Measurements from ENCODE around the gene PACSIN2. TPM values are rescaled to one million over a fixed set of nuclear protein-coding genes. Genes with fewer than 3 reads are reported as not detected.

The PACSIN2 gene
- total and polyA plus RNA-seq, 10 of the 15 experiments (the other 5 are each of a cell fraction or from before 2014, with no cell fraction given): 0.93 to 78.7 (median 46.8) TPM

GRCh38 chr22:42905217-42905616, 109.7 kb downstream of the PACSIN2 start:
- POLR2A ChIA-PET: interaction anchor here (0.5 kb wide), 1 partner anchor 169 kb away, joined by 7 read pairs; no protein-coding TSS in a partner anchor
- Histone ChIP-seq H4K20me1 (ENCODE audit: control insufficient read depth, insufficient read depth) (no peaks in the 10 kb centered on the region; the same call in 1 of the 2 replicates), H3K27me3 (replicated peaks in 1 of 2; ENCODE audit: control insufficient read depth in 2 of 2, insufficient read depth in 2 of 2, low read length in 1 of 2) (no peaks in the 10 kb centered on the region), H2AFZ (ENCODE audit: control insufficient read depth, low read depth, low read length) (no peak overlapping the region), H3K4me2 (ENCODE audit: control insufficient read depth, insufficient read depth) (no peak overlapping the region), H3K36me3 (ENCODE audit: control insufficient read depth in 2 of 2, insufficient read depth in 2 of 2, low read length in 1 of 2) (peaks cover 27 to 37% of the 10 kb centered on the region in 2 experiments; a peak in 3 of 4 replicates), H3K4me3 (no peak overlapping the region), H3K79me2 (ENCODE audit: control insufficient read depth, insufficient read depth, low read length) (no peaks in the 10 kb centered on the region; the same call in none of the 2 replicates), H3K4me1 (ENCODE audit: control insufficient read depth, insufficient read depth, low read length) (no peaks in the 10 kb centered on the region), H3K27ac (ENCODE audit: control insufficient read depth, insufficient read depth) (no peak overlapping the region), H3K9ac (ENCODE audit: control insufficient read depth, insufficient read depth, low read length) (no peak overlapping the region), H3K9me3 (replicated peaks; ENCODE audit: control insufficient read depth, insufficient read depth, low read length) (no peaks in the 10 kb centered on the region)
- no TSS peak for BruUV-seq (replicated peaks)
- RAD21 ChIA-PET (ENCODE audit: unreplicated experiment): no interaction called here
- no peak for DNase-seq (ENCODE audit: low read depth, low spot score)
- intact Hi-C loops (cut with micrococcal nuclease; ENCODE audit: unreplicated experiment): no loop called here
- no peak for ATAC-seq
- in situ Hi-C loops (cut with MboI): no loop called here
- CTCF ChIA-PET: interaction anchor here (0.7 kb wide), 1 partner anchor 12 kb away, joined by 3 read pairs; no protein-coding TSS in a partner anchor
- SMC1A ChIA-PET (ENCODE audit: uncharacterized antibody, unreplicated experiment): interaction anchor here (0.8 to 1.8 kb wide), 4 partner anchors 15 to 213 kb away, joined by 3 to 4 read pairs (median 3); no protein-coding TSS in a partner anchor
- WGBS (ENCODE audit: insufficient coverage, insufficient replicate concordance, low lambda C conversion rate, missing lambda C conversion rate): over 99% methylated on average over 13 of the region's 13 CpGs
- FAIRE-seq: no peak
- no peak for TF ChIP-seq POLR2AphosphoS5 (IDR thresholded peaks at IDR 0.05; ENCODE audit: low read length)
- no peak for TF ChIP-seq MXI1 (IDR thresholded peaks at IDR 0.05; ENCODE audit: low read depth, low read length)
- TF ChIP-seq RAD21 (IDR thresholded peaks at IDR 0.05; ENCODE audit: insufficient read depth, low read depth, low read length): no peak

GRCh38 chr22:42904050-42904449, 110.9 kb downstream of the PACSIN2 start:
- in situ Hi-C loops (cut with MboI) (no loop called here), intact Hi-C loops (cut with micrococcal nuclease; ENCODE audit: unreplicated experiment) (no loop called here)
- BruUV-seq (replicated peaks): no TSS peak
- Histone ChIP-seq H3K4me1 (ENCODE audit: control insufficient read depth, insufficient read depth, low read length) (no peaks in the 10 kb centered on the region), H3K4me2 (ENCODE audit: control insufficient read depth, insufficient read depth) (no peak overlapping the region), H3K27ac (ENCODE audit: control insufficient read depth, insufficient read depth) (no peak overlapping the region), H3K79me2 (ENCODE audit: control insufficient read depth, insufficient read depth, low read length) (no peaks in the 10 kb centered on the region; the same call in none of the 2 replicates), H2AFZ (ENCODE audit: control insufficient read depth, low read depth, low read length) (no peak overlapping the region), H3K27me3 (replicated peaks in 1 of 2; ENCODE audit: control insufficient read depth in 2 of 2, insufficient read depth in 2 of 2, low read length in 1 of 2) (no peaks in the 10 kb centered on the region), H4K20me1 (ENCODE audit: control insufficient read depth, insufficient read depth) (no peaks in the 10 kb centered on the region), H3K36me3 (ENCODE audit: control insufficient read depth in 2 of 2, insufficient read depth in 2 of 2, low read length in 1 of 2) (peaks cover 25 to 28% of the 10 kb centered on the region in 2 experiments; a peak in 3 of 4 replicates), H3K9me3 (replicated peaks; ENCODE audit: control insufficient read depth, insufficient read depth, low read length) (no peaks in the 10 kb centered on the region), H3K9ac (ENCODE audit: control insufficient read depth, insufficient read depth, low read length) (no peak overlapping the region), H3K4me3 (no peak overlapping the region)
- ChIA-PET RAD21 (ENCODE audit: unreplicated experiment) (no interaction called here), CTCF (interaction anchor here (0.6 to 3.6 kb wide), 3 partner anchors 23 to 144 kb away, joined by 3 to 16 read pairs (median 6); no protein-coding TSS in a partner anchor), SMC1A (ENCODE audit: uncharacterized antibody, unreplicated experiment) (interaction anchor here (0.8 to 3.3 kb wide), 8 partner anchors 14 to 130 kb away, joined by 3 to 13 read pairs (median 4); no protein-coding TSS in a partner anchor), POLR2A (no interaction called here)
- no peak for TF ChIP-seq SIN3A (IDR thresholded peaks at IDR 0.05; ENCODE audit: low read depth, low read length)
- no peak for TF ChIP-seq BCL11A (IDR thresholded peaks at IDR 0.05; ENCODE audit: low read depth, low read length)
- TF ChIP-seq POLR2AphosphoS5 (IDR thresholded peaks at IDR 0.05; ENCODE audit: low read length): no peak
- TF ChIP-seq ZNF687 (IDR thresholded peaks at IDR 0.05): no peak
- no peak for FAIRE-seq
- DNase-seq (ENCODE audit: low read depth, low spot score): no peak
- WGBS (ENCODE audit: insufficient coverage, insufficient replicate concordance, low lambda C conversion rate, missing lambda C conversion rate): 92% methylated on average over 12 of the region's 12 CpGs
- ATAC-seq: no peak

Data from GM12878 (cell line).